Activated T-cell treated with anti-CD3 and anti-CD28 coated beads, Interleukin-2, amount 50 U/mL, for 24 hours (primary cell): ENCODE results near the gene COL16A1.

Experiments
- DNase-seq: peaks from one replicate; pipeline ENCODE4 v3.0.0-alpha.2; 2020
- H3K27ac Mint-ChIP-seq: 2 replicates; pipeline ENCODE4 v1.8.0; 2020; ENCODE audit warnings: mild to moderate bottlenecking, mixed read lengths
- H3K27me3 Mint-ChIP-seq: 2 replicates; pipeline ENCODE4 v1.8.0; 2020; ENCODE audit warnings: mixed read lengths
- H3K36me3 Mint-ChIP-seq: 2 replicates; pipeline ENCODE4 v1.8.0; 2020; ENCODE audit warnings: low read depth, mixed read lengths
- H3K4me1 Mint-ChIP-seq: 2 replicates; pipeline ENCODE4 v1.8.0; 2020; ENCODE audit warnings: low read depth, mixed read lengths
- H3K4me3 Mint-ChIP-seq: 2 replicates; pipeline ENCODE4 v1.8.0; 2020; ENCODE audit warnings: mild to moderate bottlenecking, moderate library complexity, mixed read lengths
- H3K9me3 Mint-ChIP-seq: 2 replicates; pipeline ENCODE4 v1.8.0; 2020; ENCODE audit warnings: mixed read lengths

The COL16A1 gene

DNA sequence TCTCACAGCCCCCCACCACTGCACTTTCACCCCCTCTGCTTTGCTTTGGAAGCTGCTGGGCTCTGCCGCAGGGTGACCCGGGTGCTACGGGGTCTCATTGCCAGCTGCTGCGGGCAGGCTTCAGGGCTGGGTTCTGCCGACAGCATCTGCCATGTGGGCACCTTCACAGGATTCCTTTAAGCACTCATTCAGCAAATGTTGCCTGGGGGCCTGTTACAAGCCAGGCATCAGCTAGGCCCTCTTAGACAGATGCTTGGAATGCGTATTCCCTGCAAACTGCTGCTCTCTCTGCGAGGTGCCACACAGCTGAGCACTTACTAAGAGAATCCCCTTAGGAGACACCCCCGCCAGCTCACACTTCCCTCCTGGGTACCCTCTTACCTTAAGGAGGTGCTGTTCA is 29.2 kb downstream of the COL16A1 start:
- no peak overlapping the region for H3K4me3 Mint-ChIP-seq
- no peaks in the 10 kb centered on the region for H3K9me3 Mint-ChIP-seq
- H3K27ac Mint-ChIP-seq: no peak overlapping the region
- H3K36me3 Mint-ChIP-seq: no peaks in the 10 kb centered on the region
- no peak for DNase-seq
- H3K27me3 Mint-ChIP-seq: peaks cover 15% of the 10 kb centered on the region
- peaks cover 8% of the 10 kb centered on the region for H3K4me1 Mint-ChIP-seq

DNA sequence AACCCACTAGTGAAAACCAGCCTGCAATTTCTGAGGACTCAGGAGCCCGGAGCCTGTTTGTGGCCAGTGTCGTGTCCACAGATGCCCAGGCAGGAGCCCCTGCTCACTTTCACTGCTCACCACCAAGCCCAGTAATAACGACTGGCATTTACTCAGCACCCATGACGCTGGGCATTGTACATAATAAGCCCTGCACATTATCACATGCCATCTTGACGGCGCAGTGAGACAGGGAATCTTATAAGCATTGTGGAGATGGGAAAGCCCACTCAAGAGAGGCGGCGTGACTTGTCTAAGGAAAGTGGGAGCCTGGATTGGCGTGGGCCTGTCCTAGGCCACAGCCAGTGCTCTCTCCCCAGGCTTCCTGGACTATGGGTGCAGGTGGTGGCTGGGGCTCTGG is 30.4 kb downstream of the COL16A1 start:
- peaks cover 24% of the 10 kb centered on the region for H3K27me3 Mint-ChIP-seq
- H3K4me3 Mint-ChIP-seq: no peak overlapping the region
- H3K9me3 Mint-ChIP-seq: no peaks in the 10 kb centered on the region
- DNase-seq: no peak
- H3K27ac Mint-ChIP-seq: no peak overlapping the region
- H3K36me3 Mint-ChIP-seq: no peaks in the 10 kb centered on the region
- H3K4me1 Mint-ChIP-seq: peaks cover 9% of the 10 kb centered on the region

DNA sequence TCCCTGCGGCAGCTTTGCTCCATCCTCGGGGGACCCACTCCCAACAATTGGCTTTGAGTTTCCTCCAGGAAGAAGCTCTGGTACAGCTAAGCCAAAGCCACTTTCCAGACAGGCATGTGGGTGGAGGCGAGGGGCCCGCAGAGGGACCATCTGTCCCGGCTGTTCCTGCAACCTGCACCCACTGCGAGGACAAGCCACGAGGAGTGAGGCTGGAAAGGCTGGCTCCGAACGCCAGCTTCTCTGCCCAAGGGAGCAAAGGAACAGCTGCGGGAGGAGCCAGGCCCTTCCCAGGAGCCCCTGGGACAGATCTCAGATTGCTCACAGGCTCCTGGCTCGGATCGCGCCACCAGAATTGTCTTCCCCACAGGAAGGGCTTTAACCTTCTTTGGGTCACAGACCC is 30.8 kb downstream of the COL16A1 start:
- DNase-seq: no peak
- Mint-ChIP-seq H3K27ac (no peak overlapping the region), H3K4me3 (no peak overlapping the region), H3K9me3 (no peaks in the 10 kb centered on the region), H3K4me1 (peaks cover 9% of the 10 kb centered on the region), H3K36me3 (no peaks in the 10 kb centered on the region), H3K27me3 (peaks cover 24% of the 10 kb centered on the region)

DNA sequence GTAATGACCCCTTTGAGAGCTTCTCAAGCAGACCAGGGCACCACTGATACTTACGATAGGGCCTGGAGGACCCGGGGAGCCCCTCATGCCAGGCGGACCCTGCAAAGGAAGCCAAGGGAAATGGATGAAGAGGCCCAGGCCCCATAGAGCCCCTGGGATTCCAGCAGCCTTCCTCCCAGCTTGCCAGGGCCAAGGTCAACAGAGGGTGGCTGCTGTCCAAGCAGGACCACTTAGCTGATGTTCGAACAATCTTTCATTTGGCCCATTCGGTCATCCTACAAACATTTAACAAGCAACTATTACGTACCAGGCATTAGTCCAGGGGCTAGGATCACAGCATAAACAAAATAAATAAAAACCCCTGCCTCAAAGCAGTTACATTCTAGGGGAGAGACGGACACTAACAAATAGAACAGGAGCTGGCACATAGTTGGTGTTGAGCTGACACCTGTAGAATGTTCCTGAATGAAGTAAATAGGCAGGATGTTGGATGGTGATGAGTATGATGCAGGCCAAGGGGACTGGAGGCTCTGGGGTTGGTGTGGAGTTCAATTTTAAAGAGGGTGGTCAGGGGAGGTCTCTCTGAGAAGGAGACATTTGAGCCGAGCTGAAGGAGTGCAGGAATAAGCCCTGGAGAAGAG is 32.1 kb downstream of the COL16A1 start:
- Mint-ChIP-seq H3K36me3 (no peaks in the 10 kb centered on the region), H3K27ac (no peak overlapping the region), H3K9me3 (no peaks in the 10 kb centered on the region), H3K27me3 (peaks cover 24% of the 10 kb centered on the region), H3K4me3 (no peak overlapping the region), H3K4me1 (peaks cover 9% of the 10 kb centered on the region)
- no peak for DNase-seq

DNA sequence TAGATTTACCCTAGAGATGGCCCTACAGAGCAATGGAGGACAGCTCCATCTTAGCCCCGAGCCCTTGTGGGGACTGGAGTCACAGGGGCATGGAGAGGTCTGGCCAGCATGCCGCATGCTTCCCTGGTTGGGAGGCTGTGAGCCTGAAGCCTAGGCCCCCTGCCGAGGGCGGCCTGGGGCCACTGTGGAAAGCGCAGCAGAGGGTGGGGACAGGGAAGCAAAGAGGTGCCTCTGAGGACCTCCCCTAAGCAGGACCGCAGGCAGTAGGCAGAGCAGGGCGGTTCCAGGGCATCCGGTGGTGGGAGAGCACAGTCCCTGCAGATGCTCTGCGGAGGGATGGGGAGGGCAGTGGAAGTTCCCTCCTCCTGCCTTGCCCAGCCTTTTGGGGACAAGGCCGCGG is 32.7 kb downstream of the COL16A1 start:
- Mint-ChIP-seq H3K9me3 (no peaks in the 10 kb centered on the region), H3K27me3 (peaks cover 24% of the 10 kb centered on the region), H3K27ac (no peak overlapping the region), H3K36me3 (no peaks in the 10 kb centered on the region), H3K4me3 (no peak overlapping the region), H3K4me1 (peaks cover 9% of the 10 kb centered on the region)
- DNase-seq: no peak

DNA sequence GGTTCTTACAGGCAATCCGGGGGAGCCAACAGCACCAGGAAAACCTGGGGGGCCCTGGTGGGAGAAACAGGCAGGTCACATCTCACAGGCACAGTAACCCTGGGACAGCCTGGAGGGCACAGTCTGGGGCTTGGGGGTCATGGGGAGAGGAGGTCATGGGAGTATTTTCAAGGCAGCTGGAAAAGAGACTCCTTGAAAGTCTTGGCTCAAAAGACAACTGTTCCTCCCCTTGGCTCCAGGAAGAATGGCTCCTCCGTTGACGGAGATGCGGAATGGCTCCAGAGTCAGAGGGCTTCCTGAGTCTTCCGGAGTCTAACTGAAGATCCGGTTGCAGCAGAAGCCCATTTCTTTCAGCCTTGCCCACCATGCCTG is 33.2 kb downstream of the COL16A1 start:
- Mint-ChIP-seq H3K9me3 (no peaks in the 10 kb centered on the region), H3K36me3 (no peaks in the 10 kb centered on the region), H3K27me3 (peaks cover 24% of the 10 kb centered on the region), H3K4me1 (peaks cover 9% of the 10 kb centered on the region), H3K4me3 (no peak overlapping the region), H3K27ac (no peak overlapping the region)
- DNase-seq: no peak

DNA sequence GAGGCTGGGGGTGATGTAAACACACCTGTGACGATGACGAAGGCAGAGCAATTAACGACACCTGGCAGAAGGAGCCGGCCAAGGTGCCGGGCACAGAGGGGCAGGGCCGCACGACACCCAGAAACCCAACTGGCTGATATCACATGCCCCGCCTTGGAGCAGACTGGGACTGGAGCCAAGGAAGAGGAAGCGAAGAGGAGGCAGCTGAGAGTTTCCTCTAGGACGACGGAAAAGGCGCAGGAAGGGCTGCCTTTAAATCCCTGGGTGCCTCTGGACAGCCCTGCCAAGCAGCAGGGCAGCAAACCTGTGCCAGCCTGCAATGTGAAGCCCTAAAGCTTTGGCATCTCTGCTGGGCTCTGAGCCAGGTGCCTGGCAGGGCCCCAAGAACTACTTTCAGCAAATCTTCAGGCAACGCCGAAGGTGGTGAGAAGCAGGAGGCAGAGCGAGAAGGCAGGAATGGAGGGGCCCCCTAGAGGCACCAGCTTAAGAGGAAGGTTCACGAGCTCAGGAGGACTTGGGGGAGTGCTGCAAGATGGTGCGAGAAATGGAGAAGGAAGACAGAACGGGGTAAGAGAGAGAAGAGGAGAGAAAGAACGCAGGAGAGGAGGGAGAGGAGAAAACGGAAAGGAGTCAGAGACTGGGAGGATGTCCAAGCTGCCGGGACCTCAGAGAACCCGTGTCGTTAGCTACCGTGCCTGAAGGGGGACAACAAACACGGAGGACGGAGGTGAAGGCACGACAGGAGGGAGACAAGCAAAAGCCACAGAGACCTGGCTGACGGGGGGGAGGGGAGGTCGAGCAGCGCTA is 33.8 kb downstream of the COL16A1 start:
- H3K27me3 Mint-ChIP-seq: peaks cover 24% of the 10 kb centered on the region
- H3K36me3 Mint-ChIP-seq: no peaks in the 10 kb centered on the region
- H3K9me3 Mint-ChIP-seq: no peaks in the 10 kb centered on the region
- peak overlapping the region; percentile 58 for H3K4me3 Mint-ChIP-seq
- peak; percentile 46 for DNase-seq
- H3K4me1 Mint-ChIP-seq: peaks cover 9% of the 10 kb centered on the region
- H3K27ac Mint-ChIP-seq: no peak overlapping the region

DNA sequence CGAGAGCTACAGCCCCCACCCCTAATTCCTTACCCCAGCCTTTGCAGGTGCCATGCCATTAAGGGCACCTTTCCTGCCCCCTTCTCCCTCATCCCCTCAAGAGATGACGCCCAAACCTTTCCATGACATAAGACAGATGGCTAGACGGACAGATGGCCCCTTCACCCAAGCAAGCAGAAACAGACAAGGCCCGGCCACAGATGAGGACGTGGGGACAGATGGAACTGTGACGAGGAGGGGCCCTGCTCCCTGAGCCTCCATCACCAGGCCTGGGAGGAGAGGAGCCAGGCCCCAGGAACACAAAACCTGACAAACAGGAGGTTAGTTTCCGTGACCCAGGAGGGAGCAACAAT is 34.4 kb downstream of the COL16A1 start:
- no peak overlapping the region for H3K4me3 Mint-ChIP-seq
- no peak overlapping the region for H3K27ac Mint-ChIP-seq

DNA sequence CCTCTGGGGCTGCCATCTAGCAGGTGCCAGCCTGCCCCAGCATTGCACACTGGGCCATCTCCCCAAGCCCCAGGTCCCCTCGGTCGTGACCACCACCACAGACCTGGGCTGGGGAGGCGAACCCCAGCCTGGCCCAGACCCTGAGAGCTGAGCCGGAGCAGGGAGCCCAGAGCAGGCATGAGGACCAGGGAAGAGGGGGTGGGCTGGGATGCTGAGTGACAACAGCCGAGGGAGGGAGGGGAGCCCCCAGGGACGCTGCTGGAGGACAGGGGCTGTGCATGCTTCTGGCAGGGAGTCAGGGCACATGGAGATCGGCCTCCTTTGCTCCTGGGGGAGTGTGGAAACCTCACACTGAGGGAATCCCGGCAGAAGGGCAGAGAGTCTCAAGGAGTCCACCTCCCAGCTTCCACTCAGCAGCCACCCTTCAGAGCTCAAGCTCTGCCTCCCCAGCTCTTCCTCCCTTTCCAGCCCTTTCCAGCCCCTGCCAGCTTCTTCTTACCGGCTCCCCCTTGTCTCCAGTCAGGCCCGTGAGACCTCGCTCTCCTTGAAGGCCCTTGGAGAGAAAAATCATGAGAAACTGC is 35.4 kb downstream of the COL16A1 start:
- no peak overlapping the region for H3K4me3 Mint-ChIP-seq
- H3K9me3 Mint-ChIP-seq: no peaks in the 10 kb centered on the region
- H3K4me1 Mint-ChIP-seq: peaks cover 9% of the 10 kb centered on the region
- H3K36me3 Mint-ChIP-seq: no peaks in the 10 kb centered on the region
- peaks cover 24% of the 10 kb centered on the region for H3K27me3 Mint-ChIP-seq
- no peak for DNase-seq
- no peak overlapping the region for H3K27ac Mint-ChIP-seq

More for the DNA sequence above, 34.4 kb downstream of the COL16A1 start:
- H3K4me1 Mint-ChIP-seq: peaks cover 9% of the 10 kb centered on the region
- H3K36me3 Mint-ChIP-seq: no peaks in the 10 kb centered on the region
- peaks cover 24% of the 10 kb centered on the region for H3K27me3 Mint-ChIP-seq
- no peak for DNase-seq
- no peaks in the 10 kb centered on the region for H3K9me3 Mint-ChIP-seq

DNA sequence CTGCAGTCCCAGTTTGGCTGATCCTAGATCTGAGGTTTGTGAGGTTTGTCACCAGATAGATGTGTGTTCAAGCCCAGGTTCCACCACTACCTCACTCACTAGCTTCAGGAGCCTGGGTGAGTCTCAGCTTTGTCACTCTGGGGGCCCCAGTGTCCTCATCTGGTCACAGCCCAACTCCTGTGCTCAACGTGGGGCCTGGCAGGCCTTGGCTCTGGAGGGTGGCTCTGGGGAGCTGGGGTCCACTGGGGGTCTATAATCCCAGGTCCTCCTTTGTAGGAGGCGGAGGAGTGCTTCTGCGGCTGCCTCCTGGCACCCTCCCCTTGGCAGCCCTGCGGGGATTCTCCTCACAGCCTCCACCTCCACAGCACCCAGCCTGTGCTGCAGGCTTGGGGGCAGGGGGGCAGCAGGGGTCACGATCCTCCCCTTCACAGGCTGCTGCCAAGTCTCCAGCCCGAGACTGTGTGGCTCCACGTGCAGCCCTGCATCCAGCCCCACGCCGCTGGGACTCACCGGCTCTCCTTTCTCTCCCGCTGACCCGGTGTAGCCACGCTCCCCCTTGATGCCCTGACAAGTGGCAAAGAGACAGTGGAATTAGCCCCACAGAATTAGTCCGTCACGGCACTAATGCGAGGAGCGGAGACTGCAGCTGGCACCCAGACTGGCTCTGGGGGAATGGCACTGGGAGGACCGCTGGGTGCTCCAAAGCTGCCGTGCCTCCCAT is 36.6 kb downstream of the COL16A1 start:
- Mint-ChIP-seq H3K4me1 (peaks cover 9% of the 10 kb centered on the region), H3K27ac (no peak overlapping the region), H3K36me3 (no peaks in the 10 kb centered on the region), H3K9me3 (no peaks in the 10 kb centered on the region), H3K27me3 (peaks cover 27% of the 10 kb centered on the region), H3K4me3 (no peak overlapping the region)
- DNase-seq: no peak

DNA sequence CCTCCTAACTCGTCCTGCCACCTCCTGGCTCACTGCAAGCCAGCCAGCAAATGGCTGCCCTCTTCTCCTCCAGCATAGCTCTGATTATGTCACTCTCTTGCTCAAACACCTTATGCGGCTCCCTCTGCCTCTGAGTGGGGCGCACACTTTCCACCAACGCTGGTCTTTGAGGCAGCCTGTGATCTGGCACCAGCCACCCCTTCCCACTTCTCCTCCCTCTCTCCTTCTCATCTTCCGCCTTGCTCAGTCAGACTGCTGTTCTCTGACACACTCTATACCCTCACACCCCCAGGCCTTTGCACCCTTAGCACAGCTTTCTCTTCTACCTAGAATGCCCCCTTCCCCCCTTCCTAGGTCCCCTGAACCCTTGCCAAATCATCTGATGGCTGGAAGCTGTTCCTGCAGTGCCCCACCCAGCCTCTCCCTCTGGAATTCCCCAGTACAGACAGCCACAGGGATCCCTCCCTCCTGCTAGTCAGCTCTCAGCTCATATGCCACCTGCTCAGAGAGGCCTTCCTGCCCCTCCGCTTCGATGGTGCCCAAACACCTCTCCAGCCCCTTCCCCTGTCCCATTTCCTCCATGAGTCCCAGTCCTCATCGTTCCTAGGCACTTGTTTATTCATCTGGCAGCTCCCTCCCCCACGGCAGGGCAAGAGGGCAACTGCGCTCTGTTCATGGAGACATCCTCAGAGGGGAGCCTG is 37.4 kb downstream of the COL16A1 start:
- H3K27me3 Mint-ChIP-seq: peaks cover 27% of the 10 kb centered on the region
- DNase-seq: no peak

DNA sequence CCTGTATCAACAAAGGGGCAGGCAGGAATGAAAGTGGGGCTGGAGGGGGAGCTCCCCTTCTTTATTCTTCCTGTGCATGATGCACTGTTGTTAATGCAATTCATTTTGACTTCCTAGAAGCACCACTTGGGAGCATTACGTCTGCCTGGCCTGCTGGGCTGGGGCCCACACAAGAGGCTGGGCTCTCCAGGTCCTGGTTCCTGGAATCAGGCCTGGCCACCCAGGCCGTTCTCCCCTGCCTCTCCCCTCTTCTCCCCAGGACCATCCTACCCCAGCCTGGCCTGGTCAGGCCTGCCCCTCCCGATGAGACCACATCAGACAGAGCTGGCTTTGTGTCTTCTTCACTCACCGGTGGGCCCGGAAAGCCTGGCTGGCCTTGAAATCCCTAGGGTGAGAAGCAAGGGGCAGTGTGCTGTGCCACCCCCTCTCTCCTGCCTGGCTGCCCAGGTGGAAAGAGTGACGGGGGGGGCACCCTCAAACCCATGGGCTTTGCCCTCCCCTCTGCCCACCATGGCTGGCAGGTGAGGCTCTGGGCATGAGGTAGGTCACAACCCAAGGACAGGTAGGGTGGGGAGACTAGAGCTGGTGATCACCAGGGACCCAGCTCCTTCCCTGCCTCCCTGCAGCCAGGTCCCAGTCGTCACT is 38.5 kb downstream of the COL16A1 start:
- Mint-ChIP-seq H3K36me3 (no peaks in the 10 kb centered on the region), H3K27ac (no peak overlapping the region), H3K4me1 (peaks cover 8% of the 10 kb centered on the region), H3K27me3 (peaks cover 18% of the 10 kb centered on the region), H3K4me3 (no peak overlapping the region), H3K9me3 (no peaks in the 10 kb centered on the region)
- DNase-seq: no peak

More for the DNA sequence above, 37.4 kb downstream of the COL16A1 start:
- H3K9me3 Mint-ChIP-seq: no peaks in the 10 kb centered on the region
- H3K4me1 Mint-ChIP-seq: peaks cover 9% of the 10 kb centered on the region
- H3K27ac Mint-ChIP-seq: no peak overlapping the region
- no peak overlapping the region for H3K4me3 Mint-ChIP-seq
- no peaks in the 10 kb centered on the region for H3K36me3 Mint-ChIP-seq

DNA sequence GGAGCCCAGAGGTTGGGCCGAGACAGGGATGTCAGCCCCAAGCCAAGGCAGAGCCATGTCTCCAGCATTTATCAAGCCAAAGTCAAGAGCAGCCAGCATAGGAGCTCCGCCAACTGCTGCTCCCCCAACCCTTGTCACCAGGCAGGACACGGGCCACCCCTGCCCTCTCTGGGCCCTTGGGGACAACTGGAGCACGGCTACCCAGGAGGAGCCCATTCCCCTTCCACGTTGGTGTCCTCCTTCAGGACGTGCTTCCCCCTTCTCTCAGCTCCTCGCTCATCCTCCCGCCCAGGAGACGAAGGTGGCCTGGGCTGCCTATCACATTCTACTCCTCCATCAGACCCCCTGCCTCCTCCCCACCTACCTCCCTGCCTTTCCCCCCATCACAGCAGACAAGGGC is 39.3 kb downstream of the COL16A1 start:
- Mint-ChIP-seq H3K4me1 (peaks cover under 1% of the 10 kb centered on the region), H3K27me3 (peaks cover 11% of the 10 kb centered on the region), H3K27ac (no peak overlapping the region), H3K9me3 (no peaks in the 10 kb centered on the region), H3K4me3 (no peak overlapping the region), H3K36me3 (no peaks in the 10 kb centered on the region)
- DNase-seq: no peak
